Fibroblast of villous mesenchyme (primary cell): ENCODE data around the gene HOXA1. TPM values are rescaled to one million over a fixed set of nuclear protein-coding genes. Genes with fewer than 3 reads are reported as not detected.

Experiments used
- DNase-seq: peaks from one replicate; pipeline ENCODE4 v3.0.0-alpha.2; 2010; ENCODE audit warnings: low read depth
- H3K4me3 ChIP-seq: 2 replicates; pipeline ENCODE4 v1.5.1; 2011; ENCODE audit warnings: low read depth, mild to moderate bottlenecking, low read length
- CTCF ChIP-seq: IDR thresholded peaks from 2 replicates; pipeline ENCODE4 v1.5.1; 2012; ENCODE audit warnings: low read depth, mild to moderate bottlenecking, low read length; ENCODE audit not compliant: insufficient read depth
- total RNA-seq: library from RNA; depleted of rRNA; stranded (reverse); fragments of >200 nt; gene quantifications from 2 replicates; pipeline ENCODE4 v1.2.3, GENCODE V29; 2012

Gene HOXA1
- total RNA-seq, 1 donor: 0.43 TPM

DNA sequence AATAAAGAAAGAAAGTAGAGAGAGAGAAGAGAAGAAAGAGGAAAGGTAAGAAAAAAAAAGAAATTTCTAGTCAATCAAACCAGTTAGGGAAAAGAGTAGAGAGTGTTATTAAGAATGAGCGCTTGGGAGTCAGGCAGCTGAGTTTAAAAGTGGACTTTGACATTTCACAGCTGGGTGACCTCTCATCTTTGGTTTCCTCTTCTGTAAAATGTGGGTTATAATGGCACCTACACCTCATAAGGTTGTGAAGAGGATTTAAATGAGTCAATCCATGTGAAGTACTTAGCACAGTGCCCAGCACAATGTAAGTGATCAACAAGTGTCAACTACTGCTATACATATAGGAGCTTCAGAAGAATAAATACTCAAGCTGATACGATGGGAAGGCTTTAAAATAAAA, 12.2 kb downstream of the HOXA1 start:
- no peak for TF ChIP-seq CTCF
- DNase-seq: no peak
- no peak overlapping the region for H3K4me3 ChIP-seq

GRCh38 chr7:27082171-27082570, 13.6 kb downstream of the HOXA1 start:
- no peak for TF ChIP-seq CTCF
- H3K4me3 ChIP-seq: no peak overlapping the region
- no peak for DNase-seq

GRCh38 chr7:27080844-27081436, 14.9 kb downstream of the HOXA1 start:
- no peak for TF ChIP-seq CTCF
- no peak for DNase-seq
- no peak overlapping the region for H3K4me3 ChIP-seq

DNA sequence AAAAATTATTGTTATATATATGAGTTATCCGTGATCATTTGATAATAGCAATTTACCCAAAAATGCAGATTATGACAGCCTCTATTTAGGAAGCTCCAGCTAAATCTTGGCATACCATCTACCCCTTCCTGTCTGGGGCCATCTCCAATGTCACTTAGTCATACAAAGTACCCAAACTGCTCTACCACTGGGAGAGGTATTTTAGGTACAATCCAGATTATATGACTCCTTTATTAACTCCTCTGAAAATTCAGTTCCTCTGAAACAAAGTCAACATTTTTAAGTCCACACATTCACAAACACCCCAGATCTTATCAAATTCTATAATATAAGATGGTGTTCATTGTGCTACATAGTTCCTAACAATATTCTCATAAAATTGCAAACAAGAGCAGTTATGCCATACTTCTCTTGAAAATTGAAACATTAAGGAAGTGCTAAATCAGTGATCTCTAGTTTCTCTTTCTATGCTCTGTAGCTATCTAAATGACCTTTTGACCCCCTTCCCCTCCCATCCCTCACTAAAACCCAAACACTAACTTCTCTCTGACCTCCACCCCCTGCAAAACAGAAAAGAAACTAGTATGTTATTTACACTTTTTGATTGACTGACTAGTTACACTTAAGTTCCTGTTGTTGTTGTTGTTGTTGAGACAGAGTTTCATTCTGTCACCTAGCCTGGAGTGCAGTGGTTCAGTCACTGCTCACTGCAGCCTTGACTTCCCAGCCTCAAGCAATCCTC, 16.4 kb downstream of the HOXA1 start:
- DNase-seq: no peak
- TF ChIP-seq CTCF: no peak
- no peak overlapping the region for H3K4me3 ChIP-seq

DNA sequence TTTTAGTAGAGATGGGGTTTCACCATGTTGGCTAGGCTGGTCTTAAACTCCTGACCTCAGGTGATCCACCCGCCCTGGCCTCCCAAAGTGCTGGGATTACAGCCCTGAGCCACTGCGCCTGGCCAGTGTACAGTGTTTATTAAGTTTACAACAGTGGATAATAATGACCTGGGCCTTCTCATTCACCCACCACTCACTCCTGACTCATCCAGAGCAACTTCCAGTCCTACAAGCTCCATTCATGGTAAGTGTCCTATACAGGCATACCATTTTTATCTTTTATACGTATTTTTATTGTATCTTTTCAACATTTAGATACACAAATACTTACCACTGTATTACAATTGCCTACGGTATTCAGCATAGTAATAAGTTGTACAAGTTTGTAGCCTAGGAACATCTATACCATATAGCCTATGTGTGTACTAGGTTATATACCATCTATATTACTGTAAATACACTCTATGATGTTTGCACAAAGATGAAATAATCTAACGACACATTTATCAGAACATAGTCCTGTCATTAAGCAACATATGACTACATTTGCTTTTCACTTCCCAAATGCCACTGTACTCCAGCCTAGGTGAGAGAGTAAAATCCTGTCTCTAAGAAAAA, 17.1 kb downstream of the HOXA1 start:
- no peak overlapping the region for H3K4me3 ChIP-seq
- DNase-seq: no peak

GRCh38 chr7:27073076-27073475, 22.7 kb downstream of the HOXA1 start:
- TF ChIP-seq CTCF: no peak
- no peak for DNase-seq
- H3K4me3 ChIP-seq: no peak overlapping the region

More for the DNA sequence above, 17.1 kb downstream of the HOXA1 start:
- no peak for TF ChIP-seq CTCF
